ENCODE measurements around the gene STX2. TPM values are rescaled to one million over a fixed set of nuclear protein-coding genes. Genes with fewer than 3 reads are reported as not detected.

The STX2 gene
- total RNA-seq, 2 donors from 2014 or later = 5.3 to 11.5 TPM

DNA sequence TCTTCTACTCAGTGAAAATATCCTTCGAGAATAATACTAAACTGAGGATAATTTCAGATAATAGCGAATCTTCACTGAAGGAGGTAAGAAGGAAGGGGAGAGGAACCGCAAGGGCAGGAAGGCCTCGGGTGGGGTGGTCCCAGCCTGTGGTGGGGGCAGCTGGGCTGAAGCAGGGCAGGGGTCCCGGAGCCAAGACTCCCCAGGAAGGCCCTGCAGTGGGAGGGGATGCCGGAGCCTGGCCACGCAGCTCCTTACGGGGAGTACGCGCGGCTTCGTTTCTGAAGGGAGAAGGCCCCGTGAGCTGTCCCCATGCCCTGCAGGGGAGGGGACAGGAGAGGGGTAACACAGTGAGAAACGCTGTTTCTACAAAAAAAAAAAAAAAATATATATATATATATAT is 21.2 kb downstream of the STX2 start:
- Histone ChIP-seq H3K4me3 (no peak overlapping the region), H3K4me1 (replicated peaks) (no peaks in the 10 kb centered on the region), H3K9me3 (no peaks in the 10 kb centered on the region), H3K36me3 (no peaks in the 10 kb centered on the region), H3K27me3 (replicated peaks; ENCODE audit: insufficient read depth) (no peaks in the 10 kb centered on the region), H3K27ac (no peak overlapping the region)
- TF ChIP-seq POLR2A (IDR thresholded peaks at IDR 0.05) = no peak
- no peak for DNase-seq (ENCODE audit: low spot score)
- WGBS = 88% methylated on average over 14 of the region's 14 CpGs
- intact Hi-C loops (cut with DNase I) = loop anchor here (5.0 kb wide), 1 partner anchor 56 kb away; no protein-coding TSS in a partner anchor

DNA sequence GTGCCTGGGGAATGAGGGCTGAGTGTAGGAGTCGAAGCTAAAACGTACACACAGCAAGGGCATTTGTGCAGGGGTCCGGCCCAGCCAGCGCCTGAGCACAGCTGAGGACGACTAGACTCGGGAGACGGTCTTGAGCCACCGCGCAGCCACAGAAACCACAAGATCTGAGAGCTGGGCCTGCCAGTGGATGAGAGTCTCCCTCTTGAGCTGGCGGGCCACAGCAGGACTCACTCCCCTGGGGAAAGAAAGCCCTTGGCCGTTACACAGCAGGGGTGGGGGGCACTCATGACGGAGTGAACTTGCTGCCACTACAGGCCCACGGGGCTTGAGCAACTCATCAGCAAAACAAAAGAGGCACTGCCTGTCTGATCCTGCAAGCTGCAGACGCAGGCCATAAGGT is 23.0 kb downstream of the STX2 start:
- no peak for DNase-seq (ENCODE audit: low spot score)
- H3K4me1 ChIP-seq (replicated peaks) = no peaks in the 10 kb centered on the region
- TF ChIP-seq POLR2AphosphoS5 (IDR thresholded peaks at IDR 0.05) = no peak
- TF ChIP-seq, protein P1, sequence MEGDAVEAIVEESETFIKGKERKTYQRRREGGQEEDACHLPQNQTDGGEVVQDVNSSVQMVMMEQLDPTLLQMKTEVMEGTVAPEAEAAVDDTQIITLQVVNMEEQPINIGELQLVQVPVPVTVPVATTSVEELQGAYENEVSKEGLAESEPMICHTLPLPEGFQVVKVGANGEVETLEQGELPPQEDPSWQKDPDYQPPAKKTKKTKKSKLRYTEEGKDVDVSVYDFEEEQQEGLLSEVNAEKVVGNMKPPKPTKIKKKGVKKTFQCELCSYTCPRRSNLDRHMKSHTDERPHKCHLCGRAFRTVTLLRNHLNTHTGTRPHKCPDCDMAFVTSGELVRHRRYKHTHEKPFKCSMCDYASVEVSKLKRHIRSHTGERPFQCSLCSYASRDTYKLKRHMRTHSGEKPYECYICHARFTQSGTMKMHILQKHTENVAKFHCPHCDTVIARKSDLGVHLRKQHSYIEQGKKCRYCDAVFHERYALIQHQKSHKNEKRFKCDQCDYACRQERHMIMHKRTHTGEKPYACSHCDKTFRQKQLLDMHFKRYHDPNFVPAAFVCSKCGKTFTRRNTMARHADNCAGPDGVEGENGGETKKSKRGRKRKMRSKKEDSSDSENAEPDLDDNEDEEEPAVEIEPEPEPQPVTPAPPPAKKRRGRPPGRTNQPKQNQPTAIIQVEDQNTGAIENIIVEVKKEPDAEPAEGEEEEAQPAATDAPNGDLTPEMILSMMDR (IDR thresholded peaks at IDR 0.05) = no peak
- no peak for TF ChIP-seq POLR2A (IDR thresholded peaks at IDR 0.05)
- no peaks in the 10 kb centered on the region for H3K9me3 ChIP-seq
- WGBS = 89% methylated on average over 13 of the region's 14 CpGs
- H3K36me3 ChIP-seq = no peaks in the 10 kb centered on the region
- no peak overlapping the region for H3K27ac ChIP-seq
- H3K4me3 ChIP-seq = no peak overlapping the region
- intact Hi-C loops (cut with DNase I) = loop anchor here (5.0 kb wide), 1 partner anchor 54 kb away; no protein-coding TSS in a partner anchor
- no peaks in the 10 kb centered on the region for H3K27me3 ChIP-seq (replicated peaks; ENCODE audit: insufficient read depth)

DNA sequence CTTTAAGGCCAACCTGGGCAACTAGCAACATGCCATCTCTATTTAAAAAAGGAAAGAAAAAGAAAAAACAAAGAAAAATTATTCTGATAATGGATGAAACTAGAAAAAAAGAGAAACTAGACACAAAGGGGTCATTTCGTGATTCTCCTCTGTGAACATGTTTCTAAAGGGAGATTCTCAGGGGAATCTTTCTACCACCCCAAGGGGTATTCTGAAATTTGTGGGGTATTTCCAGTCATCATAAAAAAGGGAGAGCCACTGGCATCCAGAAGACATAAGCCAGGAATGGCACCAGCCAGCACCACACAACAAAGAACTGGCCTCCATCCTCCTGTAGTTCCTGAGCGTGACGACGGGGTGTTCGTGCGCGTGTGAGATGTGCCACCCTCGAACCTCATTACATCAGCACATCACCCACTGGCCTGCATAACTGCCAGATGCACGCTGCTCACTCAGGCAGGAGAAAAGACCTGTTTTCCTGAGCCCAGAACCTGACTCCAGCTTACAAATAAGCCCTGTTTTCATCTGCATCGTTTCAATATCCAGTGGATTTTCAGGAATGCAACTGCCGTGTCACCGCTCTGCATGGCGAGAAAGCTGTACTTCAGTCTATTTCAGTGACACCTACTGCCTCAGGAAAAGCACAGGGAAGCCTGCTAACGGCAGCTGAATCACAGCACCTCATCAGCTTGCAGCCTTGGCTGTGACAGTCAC is 23.9 kb downstream of the STX2 start:
- TF ChIP-seq, protein P1 (IDR thresholded peaks at IDR 0.05) = no peak
- TF ChIP-seq POLR2A (IDR thresholded peaks at IDR 0.05) (no peak), POLR2AphosphoS5 (IDR thresholded peaks at IDR 0.05) (no peak)
- H3K27ac ChIP-seq = no peak overlapping the region
- H3K4me3 ChIP-seq = no peak overlapping the region
- H3K9me3 ChIP-seq = no peaks in the 10 kb centered on the region
- H3K4me1 ChIP-seq (replicated peaks) = no peaks in the 10 kb centered on the region
- DNase-seq (ENCODE audit: low spot score) = no peak
- H3K27me3 ChIP-seq (replicated peaks; ENCODE audit: insufficient read depth) = no peaks in the 10 kb centered on the region
- H3K36me3 ChIP-seq = no peaks in the 10 kb centered on the region
- 90% methylated on average over 14 of the region's 14 CpGs for WGBS
- intact Hi-C loops (cut with DNase I) = loop anchor here (5.0 kb wide), 1 partner anchor 53 kb away; no protein-coding TSS in a partner anchor

DNA sequence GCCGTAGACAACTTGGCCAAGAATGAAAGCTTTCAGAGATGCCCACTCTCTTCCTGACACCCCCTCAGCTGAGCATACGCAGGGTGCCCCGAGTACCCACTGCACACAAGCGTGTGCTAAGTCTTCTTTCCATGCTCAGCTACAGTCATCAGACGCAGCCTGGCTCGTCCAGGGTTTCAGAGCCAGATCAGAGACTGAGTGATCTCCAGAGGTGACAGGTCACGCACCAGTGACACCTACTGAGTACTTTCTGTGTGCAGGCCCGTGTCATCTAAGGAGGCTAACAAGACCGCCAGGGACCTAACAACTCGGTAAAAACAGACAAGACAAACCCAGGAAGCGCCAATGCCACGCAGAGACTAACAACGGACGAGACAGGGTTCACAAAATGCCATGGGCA is 25.1 kb downstream of the STX2 start:
- DNase-seq (ENCODE audit: low spot score) = no peak
- WGBS = 92% methylated on average over 14 of the region's 14 CpGs
- TF ChIP-seq, protein P1 (IDR thresholded peaks at IDR 0.05) = no peak
- Histone ChIP-seq H3K27me3 (replicated peaks; ENCODE audit: insufficient read depth) (no peaks in the 10 kb centered on the region), H3K4me3 (no peak overlapping the region), H3K36me3 (no peaks in the 10 kb centered on the region), H3K27ac (no peak overlapping the region), H3K4me1 (replicated peaks) (no peaks in the 10 kb centered on the region), H3K9me3 (no peaks in the 10 kb centered on the region)
- intact Hi-C loops (cut with DNase I) = no loop called here

DNA sequence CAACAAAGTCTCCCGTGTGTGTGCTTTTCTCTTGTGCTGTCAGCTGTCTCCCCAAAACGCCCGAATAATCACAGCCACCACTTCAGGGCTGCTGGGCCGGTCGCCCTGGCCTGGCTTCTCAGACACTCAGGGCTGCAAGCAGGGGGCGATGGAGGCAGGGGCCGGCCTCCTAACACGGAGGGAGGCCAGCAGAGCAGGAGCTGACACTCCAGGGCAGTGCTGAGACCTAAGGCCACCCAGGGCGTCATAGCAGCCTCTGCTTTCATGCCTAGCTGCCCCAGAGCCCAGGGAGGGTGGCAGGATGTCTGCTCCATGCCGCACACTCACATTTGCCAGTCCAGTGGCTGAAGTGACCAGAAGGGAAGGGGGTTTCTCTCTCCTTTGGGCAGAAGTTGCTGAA is 25.6 kb downstream of the STX2 start:
- Histone ChIP-seq H3K9me3 (no peaks in the 10 kb centered on the region), H3K36me3 (no peaks in the 10 kb centered on the region), H3K27me3 (replicated peaks; ENCODE audit: insufficient read depth) (no peaks in the 10 kb centered on the region), H3K27ac (no peak overlapping the region), H3K4me3 (no peak overlapping the region), H3K4me1 (replicated peaks) (no peaks in the 10 kb centered on the region)
- WGBS = 81% methylated on average over 10 of the region's 10 CpGs
- DNase-seq (ENCODE audit: low spot score) = no peak
- intact Hi-C loops (cut with DNase I) = no loop called here
- TF ChIP-seq POLR2AphosphoS5 (IDR thresholded peaks at IDR 0.05) (no peak), POLR2A (IDR thresholded peaks at IDR 0.05) (no peak)
- TF ChIP-seq, protein P1 (IDR thresholded peaks at IDR 0.05) = no peak

Measured in prostate gland (tissue), 2 donors.